Loucy (cell line): ENCODE data around the gene RAB31.
"Not testable (repeated sequence)": the region's sequence is repeated elsewhere in the genome, so short reads cannot be mapped to it uniquely, and the experiment has no call there.

Experiments used
- H2AFZ ChIP-seq: fragments of 200-600 bp; sonication (generic); 2 replicates; pipeline ENCODE4 v1.6.0; 2016; ENCODE audit warnings: antibody characterized with exemption, mild to moderate bottlenecking, low read length, moderate library complexity
- H3F3A ChIP-seq: fragments of 200-600 bp; 2 replicates; pipeline ENCODE4 v1.6.0; 2016; ENCODE audit warnings: antibody characterized with exemption, low read depth, mild to moderate bottlenecking
- H3K27me3 ChIP-seq: fragments of 200-600 bp; sonication (generic); 2 replicates; pipeline ENCODE4 v1.6.1; 2014; ENCODE audit warnings: low read length, mild to moderate bottlenecking; ENCODE audit not compliant: insufficient read depth, poor library complexity, severe bottlenecking
- H3K36me3 ChIP-seq: fragments of 200-600 bp; sonication (generic); 2 replicates; pipeline ENCODE4 v1.6.1; 2016; ENCODE audit warnings: low read length; ENCODE audit not compliant: insufficient read depth
- H3K4me1 ChIP-seq: fragments of 200-600 bp; sonication (generic); 2 replicates; pipeline ENCODE4 v1.5.1; 2014; ENCODE audit warnings: low read length, mild to moderate bottlenecking; ENCODE audit not compliant: insufficient read depth, poor library complexity, severe bottlenecking
- H3K4me2 ChIP-seq: fragments of 200-600 bp; sonication (generic); 2 replicates; pipeline ENCODE4 v1.6.0; 2014; ENCODE audit warnings: antibody characterized with exemption, low read length, low read depth, mild to moderate bottlenecking; ENCODE audit not compliant: poor library complexity, severe bottlenecking
- H3K4me3 ChIP-seq: fragments of 200-600 bp; sonication (generic); 2 replicates; pipeline ENCODE4 v1.5.1; 2014; ENCODE audit warnings: low read length, mild to moderate bottlenecking, mixed read lengths; ENCODE audit not compliant: poor library complexity, severe bottlenecking
- H3K79me2 ChIP-seq: fragments of 200-600 bp; sonication (generic); 2 replicates; pipeline ENCODE4 v1.6.1; 2014; ENCODE audit warnings: low read length; ENCODE audit not compliant: insufficient read depth
- H3K9ac ChIP-seq: fragments of 200-600 bp; sonication (generic); 2 replicates; pipeline ENCODE4 v1.6.0; 2014; ENCODE audit warnings: mild to moderate bottlenecking, low read depth, low read length, moderate library complexity; ENCODE audit not compliant: poor library complexity, severe bottlenecking
- H3K9me2 ChIP-seq: fragments of 200-600 bp; sonication (generic); replicated peaks from 2 replicates; pipeline ENCODE4 v1.6.1; 2016; ENCODE audit warnings: low read depth, low read length, mixed read lengths
- H3K9me3 ChIP-seq: fragments of 200-600 bp; sonication (generic); 2 replicates; pipeline ENCODE4 v1.6.1; 2014; ENCODE audit warnings: mild to moderate bottlenecking, antibody characterized with exemption, low read length, low read depth; ENCODE audit not compliant: insufficient read depth
- H4K20me1 ChIP-seq: fragments of 200-600 bp; sonication (generic); 2 replicates; pipeline ENCODE4 v1.6.0; 2014; ENCODE audit warnings: antibody characterized with exemption, low read length, mild to moderate bottlenecking; ENCODE audit not compliant: insufficient read depth, poor library complexity, severe bottlenecking
- CTCF ChIP-seq: fragments of 200-600 bp; sonication (generic); conservative IDR thresholded peaks from 2 replicates; pipeline ENCODE4 v1.5.1; 2014; ENCODE audit warnings: mild to moderate bottlenecking, antibody characterized with exemption, low read length
- EZH2phosphoT487 ChIP-seq: fragments of 200-600 bp; IDR thresholded peaks from 2 replicates; pipeline ENCODE4 v1.6.1; 2018; ENCODE audit warnings: antibody characterized with exemption, mild to moderate bottlenecking, moderate library complexity, borderline replicate concordance

Gene RAB31

DNA sequence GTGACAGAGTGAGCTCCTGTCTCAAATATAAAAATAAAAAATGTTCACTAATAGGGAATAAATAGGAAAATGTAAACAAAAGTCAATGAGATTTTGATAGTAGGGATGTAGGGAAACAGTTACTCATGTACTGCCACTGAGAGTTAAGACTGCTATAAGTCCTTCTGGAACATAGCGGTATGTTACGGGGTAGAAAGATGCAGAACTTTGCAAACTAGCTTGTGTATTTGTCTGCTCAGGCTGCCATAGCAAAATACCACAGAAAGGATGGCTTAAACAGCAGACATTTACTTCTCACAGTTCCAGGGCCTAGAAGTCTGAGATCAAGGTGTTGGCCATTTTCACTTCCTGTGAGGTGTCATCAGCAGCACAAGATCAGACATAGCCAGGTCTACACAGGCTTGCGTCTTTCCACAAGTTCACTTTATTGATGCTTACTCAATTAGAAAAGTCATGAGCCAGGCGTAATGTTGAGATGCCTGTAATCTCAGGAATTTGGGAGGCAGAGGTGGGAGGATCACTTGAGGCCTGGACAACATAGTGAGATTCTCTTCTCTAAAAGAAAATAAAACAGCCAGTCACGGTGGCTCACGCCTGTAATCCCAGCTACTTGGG, 186.5 kb downstream of the RAB31 start:
- no peak overlapping the region for H3K9ac ChIP-seq
- H3K9me2 ChIP-seq: no peaks in the 10 kb centered on the region
- H3K36me3 ChIP-seq: no peaks in the 10 kb centered on the region
- no peak overlapping the region for H3K4me3 ChIP-seq
- TF ChIP-seq CTCF (no peak), EZH2phosphoT487 (no peak)
- H3F3A ChIP-seq: no peaks in the 10 kb centered on the region
- H3K79me2 ChIP-seq: no peaks in the 10 kb centered on the region
- H4K20me1 ChIP-seq: no peaks in the 10 kb centered on the region
- H3K27me3 ChIP-seq: no peaks in the 10 kb centered on the region
- H3K4me2 ChIP-seq: no peak overlapping the region
- peaks cover 7% of the 10 kb centered on the region for H3K4me1 ChIP-seq
- H3K9me3 ChIP-seq: no peaks in the 10 kb centered on the region
- no peak overlapping the region; the same call in 1 of the 2 replicates for H2AFZ ChIP-seq

DNA sequence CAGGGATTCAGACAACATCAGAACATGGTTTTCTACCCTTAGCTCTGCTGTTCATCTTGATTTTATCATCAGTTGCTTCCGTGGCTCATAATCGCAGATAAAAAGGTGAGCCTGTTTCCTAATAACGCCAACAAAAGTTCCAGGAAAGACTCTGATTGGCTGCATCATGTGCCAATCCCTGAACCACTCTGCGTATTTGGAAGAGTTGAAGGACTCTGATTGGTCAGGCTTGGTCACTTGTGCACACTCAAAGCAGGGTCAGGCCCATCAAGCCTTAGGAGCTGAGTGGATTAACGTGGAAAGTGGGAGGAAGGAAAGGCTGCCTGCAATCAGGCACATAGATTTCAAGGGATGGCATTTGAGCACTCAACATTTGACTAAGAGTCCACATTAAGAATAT, 189.0 kb downstream of the RAB31 start:
- H3K36me3 ChIP-seq: no peaks in the 10 kb centered on the region
- no peak overlapping the region for H2AFZ ChIP-seq
- no peak overlapping the region for H3K9ac ChIP-seq
- no peaks in the 10 kb centered on the region for H3K79me2 ChIP-seq
- H4K20me1 ChIP-seq: no peaks in the 10 kb centered on the region
- H3K4me2 ChIP-seq: no peak overlapping the region
- no peaks in the 10 kb centered on the region for H3F3A ChIP-seq
- no peak overlapping the region for H3K4me3 ChIP-seq
- no peaks in the 10 kb centered on the region for H3K9me2 ChIP-seq
- no peak for TF ChIP-seq CTCF
- TF ChIP-seq EZH2phosphoT487: no peak
- H3K27me3 ChIP-seq: no peaks in the 10 kb centered on the region
- peaks cover 7% of the 10 kb centered on the region for H3K4me1 ChIP-seq
- no peaks in the 10 kb centered on the region for H3K9me3 ChIP-seq

- not testable (repeated sequence) for H4K20me1 ChIP-seq, H2AFZ ChIP-seq, H3K4me2 ChIP-seq, H3K27me3 ChIP-seq, H3F3A ChIP-seq, H3K9ac ChIP-seq, H3K9me2 ChIP-seq, H3K4me3 ChIP-seq, H3K4me1 ChIP-seq, H3K9me3 ChIP-seq, H3K79me2 ChIP-seq, H3K36me3 ChIP-seq
Measured at GRCh38 chr18:9897787-9898291, 189.7 kb downstream of the RAB31 start.
